GM18873 (cell line): ENCODE measurements around the gene MTNR1A.

Source experiments
- ATAC-seq: cut with Tn5 transposase; IDR thresholded peaks from one replicate; pipeline ENCODE4 v1.9.1; 2021; ENCODE audit warnings: mild to moderate bottlenecking, moderate library complexity, moderate number of reproducible peaks; ENCODE audit not compliant: unreplicated experiment, low FRiP score

The MTNR1A gene

DNA sequence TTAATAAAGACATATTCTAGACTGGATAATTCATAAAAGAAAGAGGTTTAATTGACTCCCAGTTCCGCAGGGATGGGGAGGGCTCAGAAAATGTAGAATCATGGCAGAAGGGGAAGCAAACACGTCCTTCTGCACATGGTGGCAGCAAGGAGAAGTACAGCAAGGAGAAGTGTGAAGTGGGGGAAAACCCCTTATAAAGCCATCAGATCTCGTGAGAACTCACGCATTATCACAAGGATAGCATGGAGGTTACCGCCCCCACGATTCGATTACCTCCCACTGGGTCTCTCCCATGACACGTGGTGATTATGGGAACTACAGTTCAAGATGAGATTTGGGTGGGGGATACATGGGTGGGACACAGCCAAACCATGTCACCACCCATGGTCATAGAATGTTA is 58.3 kb downstream of the MTNR1A start:
- no peak for ATAC-seq

DNA sequence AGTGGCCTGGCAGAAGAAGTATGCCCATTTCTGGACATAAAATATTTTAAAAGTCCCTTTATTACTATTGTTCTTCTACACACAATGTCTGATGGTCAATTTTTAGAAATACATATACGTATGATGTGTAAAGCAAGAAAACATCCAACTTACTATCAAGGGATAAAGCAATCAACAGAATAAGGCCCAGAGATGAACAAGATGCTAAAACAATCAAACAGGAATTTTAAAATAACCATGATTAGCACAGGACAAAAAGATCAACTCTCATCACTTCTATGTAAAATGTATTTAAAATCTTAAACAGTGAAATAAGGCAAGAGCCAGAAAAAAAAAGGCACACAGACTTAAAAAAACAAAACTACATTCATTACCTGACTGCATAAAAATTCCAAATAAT is 60.9 kb downstream of the MTNR1A start:
- no peak for ATAC-seq

DNA sequence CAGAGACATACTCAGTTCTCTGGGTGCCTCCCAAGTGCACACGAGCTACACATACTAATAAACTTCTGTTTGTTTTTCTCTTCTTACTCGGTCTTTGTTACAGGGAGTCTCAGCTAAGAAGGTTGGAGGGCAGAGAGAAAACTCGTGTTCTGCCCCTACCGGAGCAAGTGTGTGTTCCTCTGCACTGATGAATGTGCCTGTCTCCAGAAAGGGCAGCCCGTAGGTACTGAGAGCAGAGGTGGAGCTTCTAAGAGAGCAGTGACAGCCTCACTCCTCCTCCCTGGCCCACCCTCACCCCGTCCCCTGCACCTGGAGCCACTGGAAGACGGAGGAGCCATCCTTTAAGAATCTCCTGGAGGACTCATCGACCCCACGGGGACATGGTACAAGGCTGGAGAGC is 67.6 kb downstream of the MTNR1A start:
- ATAC-seq = no peak

DNA sequence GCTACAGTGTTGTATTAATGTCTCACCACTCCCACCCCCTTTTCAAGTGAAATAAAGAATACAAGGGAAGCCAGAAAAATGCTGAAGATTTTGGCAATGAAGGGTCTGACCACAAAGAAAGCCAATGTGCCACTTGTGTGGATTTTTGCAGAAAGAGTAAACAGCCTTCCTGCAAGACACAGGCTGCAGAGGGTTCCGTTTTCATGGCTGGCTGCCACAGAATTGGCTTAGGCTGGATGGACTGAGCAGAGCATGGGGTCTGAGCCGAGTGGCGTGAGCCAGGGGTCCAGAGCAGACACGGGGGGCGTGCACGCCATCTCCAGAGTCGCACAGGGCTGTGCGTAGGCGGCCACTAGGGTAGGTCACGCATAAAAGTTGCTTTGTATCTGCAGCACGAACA is 69.2 kb downstream of the MTNR1A start:
- ATAC-seq = no peak

DNA sequence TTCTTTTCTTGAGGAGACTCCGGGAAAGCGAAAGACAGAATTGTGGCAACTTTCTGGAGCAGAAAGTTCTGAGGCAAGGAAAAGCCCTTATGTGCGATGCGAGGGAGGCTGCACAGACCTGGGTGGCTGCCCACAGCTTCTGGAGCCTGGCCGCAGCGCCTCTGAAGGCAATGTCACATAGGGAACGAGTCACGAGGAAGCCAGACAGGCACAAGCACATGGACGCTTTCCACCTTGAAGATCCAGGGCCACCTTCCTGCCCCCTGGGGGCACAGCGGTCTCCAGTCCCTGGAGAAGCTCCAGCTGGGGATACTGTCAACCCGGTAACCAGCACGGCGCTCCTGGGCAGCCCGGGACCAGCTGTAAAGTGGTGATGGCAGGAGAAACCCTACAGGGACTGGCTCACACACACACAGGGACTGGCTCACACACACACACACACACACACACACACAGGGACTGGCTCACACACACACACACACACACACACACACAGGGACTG is 69.8 kb downstream of the MTNR1A start:
- no peak for ATAC-seq

DNA sequence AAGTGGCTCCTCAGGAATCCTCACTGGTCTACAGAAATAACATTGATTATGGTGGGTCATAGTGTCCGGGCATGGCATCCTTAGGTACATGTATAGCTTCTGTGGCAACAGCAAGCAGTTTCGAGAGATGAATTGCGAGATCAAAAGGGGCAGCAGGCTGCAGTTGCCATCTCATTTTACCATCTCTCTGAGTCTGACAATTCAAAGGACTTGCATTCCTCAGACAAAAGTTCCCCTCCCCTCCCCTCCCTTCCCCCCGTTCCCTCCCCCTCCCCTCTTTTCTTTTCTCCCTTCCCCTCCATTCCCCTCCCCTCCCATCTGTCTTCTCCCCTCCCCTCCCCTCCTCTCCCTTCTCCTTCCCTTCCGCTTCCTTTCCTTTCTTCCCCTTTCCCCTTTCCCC is 70.2 kb downstream of the MTNR1A start:
- no peak for ATAC-seq

DNA sequence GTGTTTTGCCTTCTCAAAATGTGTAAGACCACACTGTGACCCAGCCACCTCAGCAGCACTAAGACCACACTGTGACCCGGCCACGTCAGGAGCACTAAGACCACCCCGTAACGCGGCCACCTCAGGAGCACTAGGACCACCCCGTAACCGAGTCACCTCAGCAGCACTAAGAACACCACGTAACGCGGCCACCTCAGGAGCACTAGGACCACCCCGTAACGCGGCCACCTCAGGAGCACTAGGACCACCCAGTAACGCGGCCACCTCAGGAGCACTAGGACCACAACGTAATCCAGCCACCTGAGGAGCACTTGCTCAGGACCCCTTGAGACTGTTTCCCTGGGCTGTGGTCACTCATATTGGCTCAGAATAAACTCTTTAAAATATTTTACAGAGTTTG is 71.7 kb downstream of the MTNR1A start:
- ATAC-seq = no peak
